Smooth muscle cell (in vitro differentiated cells): ENCODE measurements around the gene ACSL6. TPM values are rescaled to one million over a fixed set of nuclear protein-coding genes. Genes with fewer than 3 reads are reported as not detected.

ENCODE experiments used
- DNase-seq: peaks from one replicate; lab custom pipeline; 2025; ENCODE audit not compliant: unreplicated experiment; lab: John Stamatoyannopoulos, UW
- H2AFZ ChIP-seq: fragments of 200-600 bp; sonication (generic); 2 replicates; pipeline ENCODE4 v1.6.0; 2016; ENCODE audit warnings: antibody characterized with exemption, low read depth, mild to moderate bottlenecking
- H3F3A ChIP-seq: fragments of 200-600 bp; sonication (generic); 2 replicates; pipeline ENCODE4 v1.6.0; 2017; ENCODE audit warnings: antibody characterized with exemption, low read depth
- H3K27ac ChIP-seq: fragments of 200-600 bp; sonication (generic); 2 replicates; pipeline ENCODE4 v1.5.1; 2016; ENCODE audit warnings: low read depth, mild to moderate bottlenecking
- H3K27me3 ChIP-seq: fragments of 200-600 bp; sonication (generic); 2 replicates; pipeline ENCODE4 v1.6.1; 2016; ENCODE audit warnings: low read depth, mild to moderate bottlenecking
- H3K36me3 ChIP-seq: fragments of 200-600 bp; sonication (generic); 2 replicates; pipeline ENCODE4 v1.5.1; 2016; ENCODE audit warnings: low read depth
- H3K4me1 ChIP-seq: fragments of 200-600 bp; sonication (generic); 2 replicates; pipeline ENCODE4 v1.5.1; 2016; ENCODE audit warnings: low read depth
- H3K4me2 ChIP-seq: fragments of 200-600 bp; sonication (generic); 2 replicates; pipeline ENCODE4 v1.6.0; 2016; ENCODE audit warnings: mild to moderate bottlenecking
- H3K4me3 ChIP-seq: fragments of 200-600 bp; sonication (generic); 2 replicates; pipeline ENCODE4 v1.5.1; 2016; ENCODE audit warnings: mild to moderate bottlenecking
- H3K79me2 ChIP-seq: fragments of 200-600 bp; sonication (generic); 2 replicates; pipeline ENCODE4 v1.6.0; 2016; ENCODE audit warnings: low read depth, mild to moderate bottlenecking
- H3K9ac ChIP-seq: fragments of 200-600 bp; sonication (generic); 2 replicates; pipeline ENCODE4 v1.6.0; 2016; ENCODE audit warnings: low read depth
- H3K9me3 ChIP-seq: fragments of 200-600 bp; sonication (generic); replicated peaks from 2 replicates; pipeline ENCODE4 v1.5.1; 2016; ENCODE audit warnings: low read depth
- H4K20me1 ChIP-seq: fragments of 200-600 bp; sonication (generic); 2 replicates; pipeline ENCODE4 v1.6.0; 2016; ENCODE audit warnings: low read depth
- CTCF ChIP-seq: fragments of 200-600 bp; sonication (generic); IDR thresholded peaks from 2 replicates; pipeline ENCODE4 v1.5.1; 2017; ENCODE audit warnings: borderline replicate concordance, mild to moderate bottlenecking, antibody characterized with exemption; ENCODE audit not compliant: insufficient read depth, poor library complexity, severe bottlenecking
- WGBS: methylation state at CpG from one replicate; pipeline ENCODE4 v1.1.7; 2016; ENCODE audit warnings: low lambda C conversion rate; 5-methylcytosine and 5-hydroxymethylcytosine counted together
- polyA plus RNA-seq: library from polyadenylated mRNA; unstranded; fragments of >200 nt; fragmentation: Nextera tagmentation; extraction: Ambion mirVana; gene quantifications from 2 replicates; pipeline ENCODE4 v1.2.1, GENCODE V29; 2016
- total RNA-seq: library from RNA; depleted of rRNA; stranded (reverse); fragments of >200 nt; gene quantifications from 2 replicates; pipeline ENCODE4 v1.2.3, GENCODE V29; 2014

ACSL6 gene
- total and polyA plus RNA-seq, 2 experiments from 2014 or later, result not detected

DNA sequence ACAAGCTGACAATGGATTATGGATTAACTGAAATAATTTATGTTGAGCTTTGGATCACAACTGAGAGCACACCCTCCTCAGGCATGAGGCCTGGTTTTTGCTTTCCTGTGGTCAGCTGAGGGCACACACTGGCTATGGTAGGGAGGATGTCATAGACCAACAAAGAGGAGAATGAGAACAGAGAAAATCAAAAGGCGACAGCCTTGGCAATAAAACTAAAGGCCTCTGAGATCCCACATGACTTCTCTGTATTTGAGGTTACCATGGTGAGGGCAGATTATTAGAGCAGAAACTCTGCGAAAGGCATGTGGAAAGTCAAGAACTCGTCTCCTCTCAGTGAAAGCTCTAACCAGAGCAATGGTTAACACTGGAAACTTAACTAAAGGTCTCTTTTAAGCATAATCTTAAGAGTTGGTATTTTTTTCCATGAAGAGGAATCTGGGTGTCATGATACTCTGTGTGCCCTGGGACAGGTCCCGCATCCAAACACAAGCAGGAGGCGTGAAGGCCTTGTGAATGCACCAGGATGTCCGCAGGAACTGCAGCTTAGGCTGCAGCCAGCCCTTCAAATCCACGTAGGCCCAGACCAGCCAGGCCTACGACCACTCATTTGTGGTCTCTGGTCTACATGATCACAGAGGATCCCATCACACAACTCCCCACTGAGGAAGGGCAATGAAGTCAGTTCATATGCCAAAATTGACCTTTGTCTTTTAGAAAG is 53.6 kb downstream of the ACSL6 start:
- H4K20me1 ChIP-seq, result no peaks in the 10 kb centered on the region

DNA sequence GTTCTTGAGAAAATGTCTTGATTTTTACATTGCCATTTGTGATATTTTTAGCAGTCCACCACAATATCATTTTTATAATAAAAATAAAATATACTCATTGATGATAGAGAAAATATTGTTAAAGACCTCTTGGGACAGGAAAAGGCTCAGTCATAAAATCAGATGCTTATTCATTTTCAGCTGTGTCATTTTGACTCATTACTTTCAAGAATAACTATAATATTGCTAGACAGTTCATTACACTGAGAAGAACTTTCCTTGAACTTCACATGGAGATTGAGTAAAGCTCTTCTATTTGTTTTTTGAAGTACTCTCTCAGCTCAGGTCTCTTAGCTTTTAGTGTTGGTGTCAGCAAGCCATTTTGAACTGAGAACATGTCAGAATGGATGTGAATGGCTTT is 57.5 kb downstream of the ACSL6 start:
- no peaks in the 10 kb centered on the region for H4K20me1 ChIP-seq
- no peaks in the 10 kb centered on the region for H3F3A ChIP-seq
- H3K4me3 ChIP-seq, result no peak overlapping the region
- no peak overlapping the region for H3K4me2 ChIP-seq
- no peak overlapping the region for H3K9ac ChIP-seq
- no peaks in the 10 kb centered on the region for H3K9me3 ChIP-seq
- no peaks in the 10 kb centered on the region for H3K79me2 ChIP-seq
- no peaks in the 10 kb centered on the region for H3K36me3 ChIP-seq
- H3K27me3 ChIP-seq, result no peaks in the 10 kb centered on the region
- DNase-seq, result no peak
- no peak overlapping the region for H3K27ac ChIP-seq
- TF ChIP-seq CTCF, result no peak
- H2AFZ ChIP-seq, result no peak overlapping the region
- no peaks in the 10 kb centered on the region for H3K4me1 ChIP-seq

More for the DNA sequence above, 53.6 kb downstream of the ACSL6 start:
- Histone ChIP-seq H3K4me3 (no peak overlapping the region), H3F3A (no peaks in the 10 kb centered on the region), H3K9ac (no peak overlapping the region), H3K4me1 (no peaks in the 10 kb centered on the region), H3K9me3 (no peaks in the 10 kb centered on the region), H3K4me2 (no peak overlapping the region), H3K36me3 (no peaks in the 10 kb centered on the region), H2AFZ (no peak overlapping the region), H3K79me2 (no peaks in the 10 kb centered on the region), H3K27me3 (no peaks in the 10 kb centered on the region), H3K27ac (no peak overlapping the region)
- TF ChIP-seq CTCF, result no peak
- 81% methylated on average over 8 of the region's 8 CpGs for WGBS
- DNase-seq, result no peak

GRCh38 chr5:131952301-131952857 is 59.1 kb downstream of the ACSL6 start:
- H2AFZ ChIP-seq, result no peak overlapping the region
- no peak overlapping the region for H3K9ac ChIP-seq
- H4K20me1 ChIP-seq, result no peaks in the 10 kb centered on the region
- H3F3A ChIP-seq, result no peaks in the 10 kb centered on the region
- H3K4me3 ChIP-seq, result no peak overlapping the region
- 61% methylated on average over 3 of the region's 3 CpGs for WGBS
- H3K4me2 ChIP-seq, result no peak overlapping the region
- no peaks in the 10 kb centered on the region for H3K9me3 ChIP-seq
- H3K79me2 ChIP-seq, result no peaks in the 10 kb centered on the region
- TF ChIP-seq CTCF, result no peak
- no peak overlapping the region for H3K27ac ChIP-seq
- H3K36me3 ChIP-seq, result no peaks in the 10 kb centered on the region
- DNase-seq, result no peak
- no peaks in the 10 kb centered on the region for H3K4me1 ChIP-seq
- H3K27me3 ChIP-seq, result no peaks in the 10 kb centered on the region

DNA sequence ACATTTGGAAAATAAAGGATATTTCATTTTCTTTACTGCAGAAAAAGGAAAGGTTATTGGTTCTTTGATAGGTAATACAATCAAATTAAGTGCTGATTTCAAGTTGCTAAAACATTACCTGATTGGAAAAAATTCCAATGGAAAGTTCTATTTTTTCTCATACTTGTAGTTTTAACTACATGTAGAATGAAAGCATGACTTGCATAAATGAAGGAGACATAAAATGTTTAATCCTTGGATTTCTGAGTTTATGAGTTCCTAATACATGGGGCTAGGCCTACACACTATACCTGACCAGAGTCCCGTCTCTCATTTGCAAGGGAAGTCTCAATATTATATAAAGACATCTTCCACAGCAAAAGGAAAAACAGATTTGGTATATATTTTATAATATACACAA is 60.8 kb downstream of the ACSL6 start:
- Histone ChIP-seq H3K79me2 (no peaks in the 10 kb centered on the region), H3K36me3 (no peaks in the 10 kb centered on the region), H4K20me1 (no peaks in the 10 kb centered on the region), H3K9me3 (no peaks in the 10 kb centered on the region), H3K4me1 (no peaks in the 10 kb centered on the region), H2AFZ (no peak overlapping the region), H3K27me3 (no peaks in the 10 kb centered on the region), H3K4me3 (no peak overlapping the region), H3K9ac (no peak overlapping the region), H3K27ac (no peak overlapping the region), H3F3A (no peaks in the 10 kb centered on the region), H3K4me2 (no peak overlapping the region)
- TF ChIP-seq CTCF, result no peak
- WGBS, result 100% methylated on average over 1 of the region's 1 CpG
- DNase-seq, result no peak
